Cardiac muscle cell (in vitro differentiated cells and primary cell): ENCODE data around the gene MEGF8. TPM values are rescaled to one million over a fixed set of nuclear protein-coding genes. Genes with fewer than 3 reads are reported as not detected.

ENCODE experiments used
- DNase-seq, 2 donors: peaks; one replicate each; pipeline versions ENCODE4 v3.0.0 to v3.0.0-alpha.2; 2010 to 2017; ENCODE audit warnings: low read depth in 1 of 2, low spot score in 1 of 2
- H3K27ac ChIP-seq: fragments of 200-600 bp; sonication (generic); 2 replicates; pipeline ENCODE4 v1.5.1; 2016
- H3K27me3 ChIP-seq: fragments of 200-600 bp; sonication (generic); 2 replicates; pipeline ENCODE4 v1.6.0; 2016; ENCODE audit warnings: control low read depth
- H3K36me3 ChIP-seq: fragments of 200-600 bp; sonication (generic); 2 replicates; pipeline ENCODE4 v1.5.1; 2016; ENCODE audit warnings: control low read depth
- H3K4me1 ChIP-seq: fragments of 200-600 bp; sonication (generic); 2 replicates; pipeline ENCODE4 v1.8.1; 2017; ENCODE audit warnings: low read depth, mild to moderate bottlenecking, mixed run types
- H3K4me3 ChIP-seq: fragments of 200-600 bp; sonication (generic); 2 replicates; pipeline ENCODE4 v1.5.1; 2016; ENCODE audit warnings: mild to moderate bottlenecking
- H3K9me3 ChIP-seq: fragments of 200-600 bp; sonication (generic); 2 replicates; pipeline ENCODE4 v1.5.1; 2017; ENCODE audit warnings: low read depth, mild to moderate bottlenecking, control low read depth
- polyA plus RNA-seq: library from polyadenylated mRNA; unstranded; fragments of >200 nt; fragmentation: Nextera tagmentation; extraction: Ambion mirVana; gene quantifications from 2 replicates; pipeline ENCODE4 v1.2.1, GENCODE V29; 2016
- total RNA-seq: library from RNA; depleted of rRNA; stranded (reverse); fragments of >200 nt; gene quantifications from 2 replicates; pipeline ENCODE4 v1.2.3, GENCODE V29; 2016
- TF ChIP-seq, protein P1 (sequence below): IDR thresholded peaks from 2 replicates; pipeline ENCODE4 v1.5.1; 2012; ENCODE audit warnings: low read depth, mild to moderate bottlenecking, low read length

MEGF8 gene
- total and polyA plus RNA-seq, 2 experiments from 2014 or later = 23.9 to 102 TPM

DNA sequence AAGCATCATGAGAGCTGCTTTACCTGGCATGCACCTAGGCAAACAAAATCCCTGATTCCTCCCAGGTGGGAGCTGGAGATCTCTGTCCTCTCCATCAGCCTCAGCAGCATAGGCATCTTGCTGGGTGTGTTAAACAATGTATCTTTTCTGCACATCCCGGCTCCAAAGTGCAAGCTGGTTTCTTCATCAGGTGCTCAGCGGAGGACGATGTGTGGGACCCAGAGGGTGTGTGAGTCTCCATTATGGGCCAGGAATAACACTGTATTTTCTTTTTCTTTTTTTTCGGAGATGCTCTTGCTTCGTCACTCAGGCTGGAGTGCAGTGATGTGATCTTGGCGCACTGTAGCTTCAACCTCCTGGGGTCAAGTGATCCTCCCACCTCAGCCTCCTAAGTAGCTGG lies 54.7 kb downstream of the MEGF8 start:
- H3K27me3 ChIP-seq = no peaks in the 10 kb centered on the region
- H3K4me3 ChIP-seq = no peak overlapping the region
- no peak overlapping the region for H3K27ac ChIP-seq
- H3K36me3 ChIP-seq = peaks cover 7% of the 10 kb centered on the region
- TF ChIP-seq, protein P1, sequence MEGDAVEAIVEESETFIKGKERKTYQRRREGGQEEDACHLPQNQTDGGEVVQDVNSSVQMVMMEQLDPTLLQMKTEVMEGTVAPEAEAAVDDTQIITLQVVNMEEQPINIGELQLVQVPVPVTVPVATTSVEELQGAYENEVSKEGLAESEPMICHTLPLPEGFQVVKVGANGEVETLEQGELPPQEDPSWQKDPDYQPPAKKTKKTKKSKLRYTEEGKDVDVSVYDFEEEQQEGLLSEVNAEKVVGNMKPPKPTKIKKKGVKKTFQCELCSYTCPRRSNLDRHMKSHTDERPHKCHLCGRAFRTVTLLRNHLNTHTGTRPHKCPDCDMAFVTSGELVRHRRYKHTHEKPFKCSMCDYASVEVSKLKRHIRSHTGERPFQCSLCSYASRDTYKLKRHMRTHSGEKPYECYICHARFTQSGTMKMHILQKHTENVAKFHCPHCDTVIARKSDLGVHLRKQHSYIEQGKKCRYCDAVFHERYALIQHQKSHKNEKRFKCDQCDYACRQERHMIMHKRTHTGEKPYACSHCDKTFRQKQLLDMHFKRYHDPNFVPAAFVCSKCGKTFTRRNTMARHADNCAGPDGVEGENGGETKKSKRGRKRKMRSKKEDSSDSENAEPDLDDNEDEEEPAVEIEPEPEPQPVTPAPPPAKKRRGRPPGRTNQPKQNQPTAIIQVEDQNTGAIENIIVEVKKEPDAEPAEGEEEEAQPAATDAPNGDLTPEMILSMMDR = no peak
- no peak for DNase-seq
- no peaks in the 10 kb centered on the region for H3K4me1 ChIP-seq
- no peaks in the 10 kb centered on the region for H3K9me3 ChIP-seq

DNA sequence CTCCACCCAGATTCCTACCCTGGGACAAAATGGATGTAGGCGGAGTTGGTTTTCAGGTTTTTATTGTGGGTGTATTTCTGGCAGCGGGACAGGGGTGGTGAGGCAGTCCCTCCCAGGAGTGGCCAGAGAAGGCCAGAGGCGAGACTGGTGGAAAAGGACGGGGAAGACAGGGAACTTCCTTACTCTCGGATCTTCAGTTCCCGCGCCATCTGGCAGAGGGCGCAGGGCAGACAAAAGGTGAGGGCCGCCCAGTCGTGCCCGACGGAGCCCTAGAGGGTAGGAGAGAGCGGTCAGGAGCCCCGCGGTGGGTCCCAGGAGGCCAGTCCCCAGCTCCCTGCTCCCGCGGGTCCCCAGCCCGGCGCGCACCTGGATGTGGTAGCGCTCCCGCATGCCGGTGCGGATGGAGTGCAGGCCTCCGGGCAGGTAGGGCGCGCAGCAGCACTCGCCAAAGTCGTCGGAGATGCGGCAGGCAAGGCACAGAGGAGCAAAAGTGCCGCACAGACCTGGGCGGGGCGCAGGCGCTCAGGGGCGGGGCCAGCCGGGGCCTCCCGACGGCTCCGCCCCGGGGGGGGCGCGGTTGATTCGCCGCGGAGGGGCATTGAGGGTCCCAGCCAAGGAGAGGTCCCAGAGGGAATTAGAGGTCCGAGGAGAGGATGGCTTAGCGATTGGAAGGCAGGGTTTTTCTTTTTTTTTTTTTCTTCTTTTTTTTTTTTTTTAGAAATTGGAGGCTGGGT lies 61.7 kb downstream of the MEGF8 start:
- Histone ChIP-seq H3K27me3 (peaks cover 26% of the 10 kb centered on the region), H3K9me3 (no peaks in the 10 kb centered on the region), H3K27ac (no peak overlapping the region), H3K4me3 (peak overlapping the region; percentile 25), H3K4me1 (no peaks in the 10 kb centered on the region), H3K36me3 (no peaks in the 10 kb centered on the region)
- TF ChIP-seq, protein P1 = peak; percentile 62
- DNase-seq = peak; percentile 63 to 70

DNA sequence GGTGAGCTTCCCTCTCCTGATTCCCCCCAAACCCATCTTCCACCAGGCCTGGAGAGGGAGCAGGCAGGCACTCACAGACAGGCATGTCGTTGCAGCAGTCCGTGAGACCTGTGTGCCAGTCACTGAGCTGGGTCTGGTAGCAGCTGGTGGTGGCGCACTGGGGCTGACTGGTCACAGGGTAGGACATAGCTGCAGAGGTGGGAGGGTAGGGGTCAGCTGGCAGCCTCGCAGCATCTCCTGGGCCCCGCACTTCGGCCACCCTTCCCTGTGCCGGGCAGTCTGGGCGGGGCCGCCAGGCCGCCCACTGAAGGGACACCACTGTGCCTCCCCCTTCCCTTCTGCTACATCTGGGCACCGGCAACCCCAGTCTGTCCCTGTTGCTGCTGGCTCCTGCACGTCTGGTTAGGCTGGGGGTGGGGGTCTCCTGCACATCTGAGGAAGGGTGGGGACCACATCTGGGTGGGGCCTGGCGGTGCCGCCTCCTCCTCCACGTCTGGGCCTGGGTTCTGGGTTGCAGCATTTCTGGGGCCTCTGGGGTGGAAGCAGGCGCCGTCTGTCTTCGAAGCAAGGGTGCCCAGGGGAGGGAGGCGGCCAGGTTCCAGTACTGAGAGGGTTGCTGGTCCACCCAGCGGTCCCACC lies 63.5 kb downstream of the MEGF8 start:
- Histone ChIP-seq H3K4me1 (no peaks in the 10 kb centered on the region), H3K9me3 (no peaks in the 10 kb centered on the region), H3K36me3 (no peaks in the 10 kb centered on the region), H3K4me3 (no peak overlapping the region), H3K27me3 (peaks cover 26% of the 10 kb centered on the region), H3K27ac (no peak overlapping the region)
- TF ChIP-seq, protein P1 = no peak
- no peak for DNase-seq

DNA sequence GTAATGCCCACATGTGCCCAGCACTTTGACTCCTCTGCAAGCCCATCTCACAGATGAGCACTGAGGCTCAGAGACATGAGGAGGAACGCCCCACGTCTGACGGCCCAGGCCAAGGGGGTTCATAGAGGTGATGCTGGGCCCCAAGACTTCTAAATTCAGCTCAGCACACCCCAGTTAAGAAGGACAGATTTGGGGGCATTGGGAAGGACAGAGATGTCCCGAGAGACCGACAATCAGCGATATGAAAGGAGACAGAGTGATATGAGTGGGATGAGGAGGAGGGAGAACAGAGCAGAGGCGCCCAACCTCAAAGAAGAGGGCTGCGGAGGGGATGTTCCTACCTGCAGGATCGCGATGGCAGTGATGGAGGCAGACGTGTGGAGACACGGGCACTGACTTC lies 64.5 kb downstream of the MEGF8 start, which contains the start of gene CNFN:
Gene CNFN (minus strand): TSS at position 399 of the 400 bp plus-strand sequence. CDS start 1,260 bp downstream, outside the sequence.
- H3K27me3 ChIP-seq = peaks cover 26% of the 10 kb centered on the region
- DNase-seq = no peak
- no peaks in the 10 kb centered on the region for H3K9me3 ChIP-seq
- H3K36me3 ChIP-seq = no peaks in the 10 kb centered on the region
- H3K27ac ChIP-seq = no peak within 1 kb of the TSS
- H3K4me1 ChIP-seq = no peaks in the 10 kb centered on the region
- TF ChIP-seq, protein P1 = no peak
- no peak within 1 kb of the TSS for H3K4me3 ChIP-seq

DNA sequence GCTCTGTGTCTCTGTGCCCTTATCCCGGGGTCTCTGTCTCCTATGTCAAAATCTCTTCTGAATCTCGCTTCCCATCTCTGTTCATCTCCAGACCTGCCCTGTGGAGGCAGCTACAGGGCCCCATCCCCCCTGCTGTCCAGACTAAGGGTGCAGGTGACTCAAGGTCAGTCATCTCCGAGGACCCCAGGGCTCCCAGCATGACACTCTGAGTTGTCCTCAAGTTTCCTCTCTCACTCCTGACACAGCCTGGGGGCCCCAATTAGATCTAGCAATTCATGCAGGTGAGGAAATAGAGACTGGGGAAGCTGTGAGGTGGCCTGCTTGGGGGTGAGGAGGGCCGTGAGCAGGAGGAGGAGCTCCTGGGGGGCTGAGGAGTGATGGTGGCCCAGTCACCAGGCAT lies 66.7 kb downstream of the MEGF8 start:
- TF ChIP-seq, protein P1 = no peak
- DNase-seq = no peak
- H3K27me3 ChIP-seq = peaks cover 26% of the 10 kb centered on the region
- no peaks in the 10 kb centered on the region for H3K4me1 ChIP-seq
- H3K9me3 ChIP-seq = no peaks in the 10 kb centered on the region
- H3K4me3 ChIP-seq = no peak overlapping the region
- H3K36me3 ChIP-seq = no peaks in the 10 kb centered on the region
- H3K27ac ChIP-seq = no peak overlapping the region
